ENCODE data around the gene PTPRG.

DNA sequence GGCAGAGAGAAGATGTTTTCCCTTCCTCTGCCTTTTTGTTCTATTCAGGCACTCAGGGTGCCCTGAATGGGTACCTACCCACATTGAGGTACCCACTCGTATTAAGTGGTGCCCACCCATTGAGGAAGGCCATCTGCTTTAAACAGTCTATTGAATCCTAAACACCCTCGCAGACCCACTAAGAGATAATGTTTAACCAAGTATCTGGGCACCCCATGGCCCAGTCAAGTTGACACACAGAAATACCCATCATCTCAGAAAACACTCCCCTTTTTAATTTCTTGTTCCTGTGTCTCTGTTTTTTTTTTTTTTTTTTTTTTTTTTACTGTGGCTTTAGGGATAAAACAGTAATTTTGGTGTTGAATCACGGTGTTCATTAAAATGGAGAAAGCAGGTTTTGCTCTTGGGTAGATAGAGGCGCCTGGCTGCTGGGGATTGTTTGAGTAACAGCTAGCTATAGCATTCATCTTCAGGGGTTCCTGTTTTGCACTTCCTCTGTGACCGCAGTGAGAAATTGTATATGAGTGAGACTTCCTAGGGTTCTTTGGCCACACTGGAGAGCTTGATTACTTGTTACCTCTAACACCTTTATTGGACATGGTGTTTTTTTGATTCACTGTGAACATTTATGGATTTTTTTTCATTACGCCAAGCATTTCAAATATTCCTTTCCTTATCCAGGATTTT, 259.1 kb downstream of the PTPRG start:
- TF ChIP-seq EZH2phosphoT487 (IDR thresholded peaks at IDR 0.05; ENCODE audit: borderline replicate concordance, low read length) (no peak), CTCF (IDR thresholded peaks at IDR 0.05; ENCODE audit: low read depth, low read length, poor library complexity, severe bottlenecking) (no peak)

All from DOHH2 (cell line).